ENCODE measurements around the gene CYP26C1. TPM values are rescaled to one million over a fixed set of nuclear protein-coding genes. Genes with fewer than 3 reads are reported as not detected.

Gene CYP26C1
- total and polyA plus RNA-seq, 9 of the 15 experiments (the other 6 are each of a cell fraction or from before 2014, with no cell fraction given) = 0.07 to 0.09 (median 0.07) TPM; not detected in 6

- TF ChIP-seq, protein P1, sequence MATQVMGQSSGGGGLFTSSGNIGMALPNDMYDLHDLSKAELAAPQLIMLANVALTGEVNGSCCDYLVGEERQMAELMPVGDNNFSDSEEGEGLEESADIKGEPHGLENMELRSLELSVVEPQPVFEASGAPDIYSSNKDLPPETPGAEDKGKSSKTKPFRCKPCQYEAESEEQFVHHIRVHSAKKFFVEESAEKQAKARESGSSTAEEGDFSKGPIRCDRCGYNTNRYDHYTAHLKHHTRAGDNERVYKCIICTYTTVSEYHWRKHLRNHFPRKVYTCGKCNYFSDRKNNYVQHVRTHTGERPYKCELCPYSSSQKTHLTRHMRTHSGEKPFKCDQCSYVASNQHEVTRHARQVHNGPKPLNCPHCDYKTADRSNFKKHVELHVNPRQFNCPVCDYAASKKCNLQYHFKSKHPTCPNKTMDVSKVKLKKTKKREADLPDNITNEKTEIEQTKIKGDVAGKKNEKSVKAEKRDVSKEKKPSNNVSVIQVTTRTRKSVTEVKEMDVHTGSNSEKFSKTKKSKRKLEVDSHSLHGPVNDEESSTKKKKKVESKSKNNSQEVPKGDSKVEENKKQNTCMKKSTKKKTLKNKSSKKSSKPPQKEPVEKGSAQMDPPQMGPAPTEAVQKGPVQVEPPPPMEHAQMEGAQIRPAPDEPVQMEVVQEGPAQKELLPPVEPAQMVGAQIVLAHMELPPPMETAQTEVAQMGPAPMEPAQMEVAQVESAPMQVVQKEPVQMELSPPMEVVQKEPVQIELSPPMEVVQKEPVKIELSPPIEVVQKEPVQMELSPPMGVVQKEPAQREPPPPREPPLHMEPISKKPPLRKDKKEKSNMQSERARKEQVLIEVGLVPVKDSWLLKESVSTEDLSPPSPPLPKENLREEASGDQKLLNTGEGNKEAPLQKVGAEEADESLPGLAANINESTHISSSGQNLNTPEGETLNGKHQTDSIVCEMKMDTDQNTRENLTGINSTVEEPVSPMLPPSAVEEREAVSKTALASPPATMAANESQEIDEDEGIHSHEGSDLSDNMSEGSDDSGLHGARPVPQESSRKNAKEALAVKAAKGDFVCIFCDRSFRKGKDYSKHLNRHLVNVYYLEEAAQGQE (IDR thresholded peaks at IDR 0.05; ENCODE audit: borderline replicate concordance) = peak; percentile 68
- TF ChIP-seq, protein P1 (CRISPR knock-in tag; IDR thresholded peaks at IDR 0.05; ENCODE audit: low read depth) = no peak
- TF ChIP-seq ERF (CRISPR knock-in tag; IDR thresholded peaks at IDR 0.05) = no peak
- no peak for TF ChIP-seq PCBP2 (IDR thresholded peaks at IDR 0.05; ENCODE audit: low read depth, low read length, poor library complexity, severe bottlenecking)
- no peak for TF ChIP-seq KHSRP (IDR thresholded peaks at IDR 0.05)
- no peak for TF ChIP-seq BRF1 (IDR thresholded peaks at IDR 0.05; ENCODE audit: borderline replicate concordance, extremely low read depth, insufficient read length)
- TF ChIP-seq SRF (CRISPR knock-in tag; IDR thresholded peaks at IDR 0.05) = no peak
- no peak for TF ChIP-seq SMAD4 (CRISPR knock-in tag; conservative IDR thresholded peaks at IDR 0.05)
- TF ChIP-seq ZNF830 (CRISPR knock-in tag; IDR thresholded peaks at IDR 0.05) = no peak
- no peak for TF ChIP-seq RBBP5 (IDR thresholded peaks at IDR 0.05; ENCODE audit: borderline replicate concordance, insufficient read depth, low read length, poor library complexity, severe bottlenecking)
- TF ChIP-seq MAFG (tag; conservative IDR thresholded peaks at IDR 0.05) = no peak
Observed at GRCh38 chr10:93080350-93081046, 19.9 kb downstream of the CYP26C1 start (continued).

All from K562 (cell line).